Skin of body (tissue), 2 donors: ENCODE measurements around the gene COG2. TPM values are rescaled to one million over a fixed set of nuclear protein-coding genes. Genes with fewer than 3 reads are reported as not detected.
"Not testable (repeated sequence)": the region's sequence is repeated elsewhere in the genome, so short reads cannot be mapped to it uniquely, and the experiment has no call there.

Source experiments
- DNase-seq: peaks from one replicate; lab custom pipeline; 2025; lab: John Stamatoyannopoulos, UW
- total RNA-seq: library from RNA; depleted of rRNA; stranded (reverse); fragments of >200 nt; gene quantifications from one replicate; pipeline ENCODE4 v1.2.3, GENCODE V29; 2014

Gene COG2
- total RNA-seq: 18.3 TPM

DNA sequence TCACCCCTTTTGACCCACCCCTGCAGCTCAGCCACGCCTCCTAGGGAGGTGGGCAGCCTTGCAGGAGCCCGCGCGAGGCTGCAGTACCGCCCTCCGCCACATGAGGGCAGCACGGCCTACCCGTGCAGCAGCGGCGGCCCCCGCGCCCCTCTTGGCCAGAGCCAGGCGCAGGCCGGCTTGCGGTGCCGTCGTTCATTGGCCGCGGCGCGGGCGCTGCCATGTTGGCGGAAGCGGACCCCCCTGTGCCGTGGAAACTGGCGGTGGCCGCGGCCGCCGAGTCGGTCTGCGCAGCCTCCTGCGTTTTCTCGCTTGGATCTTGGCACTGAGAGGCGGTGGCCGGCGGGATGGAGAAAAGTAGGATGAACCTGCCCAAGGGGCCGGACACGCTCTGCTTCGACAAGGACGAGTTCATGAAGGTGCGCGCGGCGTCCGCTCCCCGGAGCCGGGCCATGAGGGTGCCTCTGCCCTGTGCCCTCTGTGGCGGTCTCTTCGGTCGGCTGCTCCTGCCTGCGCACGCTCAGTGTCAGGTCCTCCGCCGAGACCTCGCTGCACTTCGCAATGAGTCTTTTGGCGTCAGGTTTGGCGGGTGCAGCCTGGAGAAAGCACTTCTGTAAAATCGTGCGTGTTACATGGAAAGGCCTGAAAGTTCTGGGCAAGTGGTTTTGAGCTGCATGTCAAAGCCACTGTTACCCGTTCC is at the start of gene COG2:
Gene COG2 (plus strand): TSS at position 219 of the 697 bp plus-strand sequence. CDS start 126 bp downstream, at position 345.
- DNase-seq: peak; percentile 79

- no peak for DNase-seq
Observed at GRCh38 chr1:230592848-230593414, 49.4 kb upstream of the COG2 start.

DNA sequence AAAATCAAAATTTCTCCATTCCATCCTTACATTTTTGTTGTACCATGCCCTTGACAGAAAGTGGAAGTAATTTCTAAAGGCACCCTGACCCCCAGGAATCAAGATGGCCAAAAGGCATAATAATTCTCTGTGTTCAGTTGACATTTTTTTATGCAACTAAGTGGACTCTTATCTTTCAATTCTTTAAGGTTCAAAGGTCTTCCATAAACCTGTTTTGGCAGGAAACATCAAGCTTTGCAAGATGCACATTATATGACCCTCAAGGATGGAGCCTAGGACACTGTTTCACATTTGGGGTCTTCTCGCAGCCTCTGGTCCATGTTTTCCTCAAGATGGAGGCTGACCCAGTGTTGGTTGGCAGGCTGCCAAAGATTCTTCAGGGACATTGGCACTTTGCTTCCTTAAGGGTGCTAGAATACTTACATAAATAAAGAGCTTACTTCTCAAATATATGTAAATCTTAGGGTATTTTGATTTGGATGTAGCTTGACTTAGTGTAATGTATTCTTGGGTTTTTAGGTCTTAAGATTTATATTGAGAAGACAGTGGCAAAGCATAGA is 48.0 kb upstream of the COG2 start:
- no peak for DNase-seq

DNA sequence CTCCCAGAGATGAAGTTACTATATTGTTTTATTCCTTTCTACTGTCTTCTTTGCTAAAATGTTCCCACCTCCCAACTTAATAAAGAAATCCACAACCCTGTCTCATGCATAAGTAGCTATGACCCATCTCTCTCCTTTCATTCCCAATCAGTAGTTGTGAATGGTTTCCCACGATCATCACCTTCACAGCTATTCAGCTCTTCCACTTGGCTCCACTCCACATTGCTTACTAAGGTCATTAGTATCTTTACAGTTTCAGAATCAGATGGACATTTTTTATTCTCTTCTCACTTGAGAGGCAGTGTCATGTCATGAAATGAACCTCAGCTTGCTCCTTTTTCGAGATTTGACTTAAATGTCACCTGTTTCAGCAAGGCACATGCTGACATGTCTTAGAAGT is 47.1 kb upstream of the COG2 start:
- DNase-seq: no peak

- no peak for DNase-seq
Observed at GRCh38 chr1:230596306-230596705, 46.0 kb upstream of the COG2 start.

GRCh38 chr1:230598745-230599144 is 43.5 kb upstream of the COG2 start:
- DNase-seq: no peak

GRCh38 chr1:230599926-230600656 is 42.2 kb upstream of the COG2 start:
- no peak for DNase-seq

- not testable (repeated sequence) for DNase-seq
Observed at GRCh38 chr1:230600657-230601400, 41.5 kb upstream of the COG2 start.

DNA sequence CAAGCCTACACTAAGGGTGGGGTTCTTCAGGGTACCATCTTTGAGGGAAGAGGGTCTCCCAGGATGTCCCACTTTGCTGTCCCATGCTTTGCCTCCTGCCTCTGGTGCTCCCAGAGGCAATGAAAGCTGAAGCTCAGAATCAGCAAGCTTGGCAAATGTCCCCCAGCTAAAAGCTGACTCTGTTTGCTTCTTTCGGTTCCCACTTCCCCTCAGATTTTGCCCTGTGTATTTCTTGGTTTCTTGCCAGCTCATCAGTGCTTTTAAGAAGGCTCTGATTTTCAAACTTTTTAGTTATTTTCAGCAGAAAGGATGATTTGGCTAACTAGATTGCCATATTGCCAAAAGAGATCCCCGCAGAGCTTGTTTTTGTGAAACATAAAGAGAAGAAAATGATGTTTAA is 33.1 kb upstream of the COG2 start:
- DNase-seq: no peak

DNA sequence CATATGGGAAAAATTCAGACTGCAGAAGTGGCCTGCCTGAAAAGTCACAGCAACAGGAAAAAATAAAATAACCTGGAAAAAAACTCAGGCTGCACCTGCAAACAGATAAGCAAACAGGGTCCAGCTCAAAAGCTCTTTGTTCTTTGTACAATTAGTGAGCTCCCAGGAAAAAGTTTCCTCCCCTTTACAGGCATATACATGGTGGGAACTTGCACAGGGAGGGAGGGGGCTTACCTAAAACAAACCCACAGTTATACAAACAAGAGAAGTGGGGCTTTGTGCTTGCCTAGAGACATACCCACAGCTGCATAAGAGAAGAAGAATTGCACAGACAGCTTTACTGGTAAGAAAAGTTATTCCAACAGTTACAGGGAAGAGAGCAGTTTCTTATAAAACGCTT is 31.7 kb upstream of the COG2 start:
- DNase-seq: no peak

DNA sequence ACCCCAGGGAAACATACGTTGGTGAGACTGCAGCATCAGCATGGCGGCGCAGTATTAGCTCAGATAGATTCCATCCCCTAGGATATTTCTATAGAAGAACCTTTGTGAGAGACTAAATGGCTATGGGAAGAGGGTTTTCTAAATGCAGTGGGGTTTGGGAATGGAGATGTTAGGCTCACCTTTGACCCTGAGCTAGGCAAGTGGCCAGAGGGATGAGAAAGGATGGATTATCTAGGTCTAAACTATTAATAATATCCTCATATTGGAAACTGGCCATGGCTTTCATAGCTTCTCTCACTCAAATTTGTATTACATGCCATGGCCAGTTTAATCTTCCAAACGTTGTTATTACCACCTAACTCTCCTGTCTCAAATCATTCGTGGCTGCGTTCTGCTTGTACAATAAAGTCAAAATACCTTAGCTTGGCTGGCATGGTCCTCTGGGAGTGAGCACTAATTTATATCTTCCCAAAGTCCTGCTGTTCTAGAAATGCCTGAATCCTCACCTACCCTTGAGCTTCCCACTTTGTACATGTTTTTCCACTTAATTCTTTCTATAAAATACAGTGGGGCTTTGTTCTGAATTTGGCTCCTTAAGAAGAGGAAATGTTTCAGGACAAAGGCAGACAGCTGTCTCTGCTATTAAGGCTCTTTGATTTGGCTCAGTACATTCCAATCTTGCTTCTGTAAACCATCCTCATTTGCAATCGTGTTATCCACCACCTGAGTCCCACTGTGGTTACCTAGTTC is 31.0 kb upstream of the COG2 start:
- no peak for DNase-seq

DNA sequence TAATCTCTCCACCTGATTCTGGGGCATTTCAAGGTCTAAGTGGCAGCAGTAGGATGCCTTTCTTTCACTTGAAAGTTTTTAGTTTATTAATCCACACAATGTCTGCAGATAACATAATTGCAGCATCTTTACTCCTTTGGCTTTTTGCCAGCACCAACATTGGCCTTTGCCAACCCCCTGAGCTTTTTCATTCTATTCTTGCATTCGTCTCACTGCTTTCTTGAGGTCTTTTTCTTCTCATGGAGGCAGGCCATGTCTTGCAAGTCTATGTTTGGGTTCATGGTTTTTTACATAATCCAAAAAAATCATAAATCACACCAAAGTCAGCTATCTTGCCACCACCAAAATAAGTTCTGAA is 30.4 kb upstream of the COG2 start:
- DNase-seq: no peak

DNA sequence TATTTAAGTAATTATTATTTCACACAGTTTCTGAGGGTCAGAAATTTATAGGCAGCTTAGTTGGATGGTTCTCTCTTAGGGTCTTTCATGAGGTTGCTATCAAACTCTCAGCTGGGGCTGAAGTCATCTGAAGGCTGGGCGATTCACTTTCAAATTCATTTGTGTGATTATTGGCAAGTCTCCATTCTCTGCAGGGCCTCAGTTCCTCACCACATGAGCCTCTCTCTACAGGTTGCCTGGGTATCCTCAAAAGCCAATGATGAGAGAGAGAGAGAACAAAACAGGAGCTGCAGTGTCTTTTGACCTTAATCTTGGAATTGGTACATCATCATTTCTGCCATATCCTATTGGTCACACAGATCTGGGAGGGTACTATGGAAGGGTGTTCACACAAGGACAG is 29.6 kb upstream of the COG2 start:
- no peak for DNase-seq

DNA sequence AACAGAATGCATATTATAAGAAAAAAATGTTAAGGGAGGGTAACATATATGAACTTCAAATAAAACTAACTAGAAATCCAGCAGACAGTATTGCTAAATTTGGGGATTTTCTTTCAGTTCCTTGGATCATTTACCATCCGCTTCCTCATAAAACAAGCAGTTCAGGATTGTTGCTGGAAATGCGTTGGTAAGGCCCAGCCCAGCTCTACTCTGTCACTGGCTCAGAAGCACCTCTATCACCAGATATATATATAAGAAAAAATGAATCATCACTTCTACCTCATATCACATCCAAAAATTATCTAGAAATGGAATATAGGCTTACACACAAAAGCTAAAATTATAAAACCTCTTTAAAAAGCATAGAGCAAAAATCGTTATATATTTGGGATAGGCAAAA is 28.2 kb upstream of the COG2 start:
- no peak for DNase-seq

DNA sequence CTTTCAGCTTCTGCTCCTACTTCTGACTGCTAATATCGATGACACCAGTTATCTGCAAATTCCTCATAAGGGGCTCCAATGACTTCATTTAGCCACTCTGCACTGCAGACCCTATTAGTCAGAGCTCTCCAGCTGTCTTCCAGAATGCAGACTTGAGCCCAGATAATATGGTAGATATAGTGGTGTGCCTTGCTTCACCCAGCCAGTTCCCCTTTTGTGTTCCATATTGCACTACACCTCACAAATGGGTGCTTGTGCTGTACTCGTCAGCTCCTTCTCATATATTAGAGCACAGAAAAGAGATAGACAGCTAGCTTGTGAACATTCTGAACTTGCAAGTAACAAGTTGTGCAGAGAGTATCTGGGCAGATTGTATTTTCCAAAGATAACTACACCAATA is 23.7 kb upstream of the COG2 start:
- DNase-seq: no peak

- DNase-seq: no peak
Observed at GRCh38 chr1:230620649-230621323, 21.5 kb upstream of the COG2 start.

DNA sequence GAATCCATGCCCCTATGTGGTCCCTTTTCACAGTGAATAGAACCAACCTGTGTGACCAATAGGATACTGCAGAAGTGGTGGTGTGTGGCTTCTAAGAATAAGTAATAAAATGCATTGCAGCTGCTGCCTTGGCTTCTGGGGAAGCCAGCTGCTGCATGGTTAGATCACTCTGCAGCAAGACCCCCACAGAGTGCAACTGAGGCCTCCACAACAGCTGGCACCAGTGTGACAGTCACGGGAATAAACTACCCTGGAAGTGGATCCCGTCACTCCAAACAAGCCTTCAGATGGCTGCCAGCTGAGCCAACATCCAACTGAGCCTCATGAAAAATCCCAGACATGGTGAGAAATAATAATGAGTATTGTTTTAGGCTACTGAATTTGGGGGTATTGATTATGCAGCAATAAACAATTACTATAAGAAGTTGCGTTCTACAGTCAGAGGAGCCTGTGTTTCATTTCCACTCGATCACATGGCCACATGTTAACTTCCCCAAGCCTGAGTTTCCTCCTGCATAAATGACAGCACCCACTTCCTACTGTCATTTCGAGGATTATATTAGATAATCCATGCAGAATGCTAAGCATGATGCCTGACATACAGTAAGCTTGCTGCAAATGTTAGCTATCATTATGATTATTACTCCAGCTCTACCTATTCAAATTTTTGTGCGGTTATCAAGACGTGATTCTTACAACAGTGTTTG is 20.8 kb upstream of the COG2 start:
- peak; percentile 81 for DNase-seq

DNA sequence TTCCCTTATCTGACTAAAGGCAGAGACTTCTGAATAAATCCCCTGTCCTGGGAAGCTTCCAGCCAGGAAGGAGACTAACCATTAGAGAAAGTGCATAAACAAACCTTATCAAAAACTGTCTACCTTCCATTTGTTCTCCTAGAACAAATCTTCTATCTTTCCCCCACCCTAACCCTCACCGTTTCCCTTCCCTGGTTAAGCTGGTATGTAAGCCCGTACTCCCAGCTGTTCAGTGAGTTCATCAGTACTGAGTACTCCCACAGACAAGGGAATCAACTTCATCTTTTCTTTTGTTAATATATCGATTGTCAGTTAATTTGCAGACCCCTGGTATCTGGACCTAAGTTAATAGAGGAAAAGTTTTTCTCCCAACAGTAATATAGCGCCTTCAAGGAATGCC is 20.1 kb upstream of the COG2 start:
- DNase-seq: no peak

GRCh38 chr1:230624097-230624713 is 18.1 kb upstream of the COG2 start:
- no peak for DNase-seq
